Glutamatergic neuron (in vitro differentiated cells): Measurements from ENCODE around the gene AUTS2. TPM values are rescaled to one million over a fixed set of nuclear protein-coding genes. Genes with fewer than 3 reads are reported as not detected.
A peak's percentile ranks its signal among the peaks of the same experiment; 100 is the strongest.

Experiments
- DNase-seq: peaks from one replicate; pipeline ENCODE4 v3.0.0; 2022
- H3K27ac Mint-ChIP-seq: one replicate; pipeline ENCODE4 v1.8.0; 2020; ENCODE audit warnings: mild to moderate bottlenecking, mixed read lengths, inconsistent platforms; ENCODE audit not compliant: unreplicated experiment
- H3K27me3 Mint-ChIP-seq: one replicate; pipeline ENCODE4 v1.8.0; 2020; ENCODE audit warnings: mild to moderate bottlenecking, moderate library complexity, mixed read lengths, inconsistent platforms; ENCODE audit not compliant: unreplicated experiment
- H3K36me3 Mint-ChIP-seq: one replicate; pipeline ENCODE4 v1.8.0; 2020; ENCODE audit warnings: mild to moderate bottlenecking, mixed read lengths, inconsistent platforms; ENCODE audit not compliant: unreplicated experiment
- H3K4me1 Mint-ChIP-seq: one replicate; pipeline ENCODE4 v1.8.0; 2020; ENCODE audit warnings: mild to moderate bottlenecking, low read depth, mixed read lengths, inconsistent platforms; ENCODE audit not compliant: unreplicated experiment
- H3K4me3 Mint-ChIP-seq: one replicate; pipeline ENCODE4 v1.8.0; 2020; ENCODE audit warnings: mild to moderate bottlenecking, mixed read lengths, inconsistent platforms; ENCODE audit not compliant: unreplicated experiment
- H3K9me3 Mint-ChIP-seq: one replicate; pipeline ENCODE4 v1.8.0; 2020; ENCODE audit warnings: mild to moderate bottlenecking, moderate library complexity, mixed read lengths, inconsistent platforms; ENCODE audit not compliant: unreplicated experiment
- CTCF ChIP-seq: fragments of 200-600 bp; sonication (generic); IDR thresholded peaks from one replicate; pipeline ENCODE4 v1.5.0; 2021; ENCODE audit not compliant: partially characterized antibody, unreplicated experiment
- total RNA-seq: library from RNA; stranded (reverse); fragmentation: NEBNext Ultra II Directional; extraction: Animal tissue kit (Norgen Biotek cat#: 25700); gene quantifications from one replicate; pipeline ENCODE4 v1.2.1, GENCODE V29; 2021; ENCODE audit not compliant: unreplicated experiment

Gene AUTS2
- total RNA-seq, 1 donor from 2014 or later: 300 TPM

- Mint-ChIP-seq H3K4me1 (peaks cover 45% of the 10 kb centered on the region), H3K9me3 (peaks cover 4% of the 10 kb centered on the region), H3K36me3 (no peaks in the 10 kb centered on the region), H3K4me3 (no peak overlapping the region), H3K27ac (no peak overlapping the region), H3K27me3 (no peaks in the 10 kb centered on the region)
- no peak for TF ChIP-seq CTCF
- no peak for DNase-seq
Measured at GRCh38 chr7:69613846-69614245, 15.6 kb downstream of the AUTS2 start.

GRCh38 chr7:69615685-69616084 lies 17.4 kb downstream of the AUTS2 start:
- no peaks in the 10 kb centered on the region for H3K36me3 Mint-ChIP-seq
- H3K4me3 Mint-ChIP-seq: no peak overlapping the region
- DNase-seq: no peak
- TF ChIP-seq CTCF: no peak
- peaks cover 4% of the 10 kb centered on the region for H3K9me3 Mint-ChIP-seq
- no peak overlapping the region for H3K27ac Mint-ChIP-seq
- H3K27me3 Mint-ChIP-seq: no peaks in the 10 kb centered on the region
- peaks cover 48% of the 10 kb centered on the region for H3K4me1 Mint-ChIP-seq

GRCh38 chr7:69617364-69617763 lies 19.1 kb downstream of the AUTS2 start:
- TF ChIP-seq CTCF: no peak
- no peak overlapping the region for H3K4me3 Mint-ChIP-seq
- H3K9me3 Mint-ChIP-seq: peaks cover 4% of the 10 kb centered on the region
- H3K36me3 Mint-ChIP-seq: no peaks in the 10 kb centered on the region
- peaks cover 60% of the 10 kb centered on the region for H3K4me1 Mint-ChIP-seq
- DNase-seq: no peak
- no peaks in the 10 kb centered on the region for H3K27me3 Mint-ChIP-seq
- no peak overlapping the region for H3K27ac Mint-ChIP-seq

GRCh38 chr7:69619054-69619453 lies 20.8 kb downstream of the AUTS2 start:
- no peaks in the 10 kb centered on the region for H3K27me3 Mint-ChIP-seq
- H3K4me1 Mint-ChIP-seq: peaks cover 61% of the 10 kb centered on the region
- no peak overlapping the region for H3K4me3 Mint-ChIP-seq

GRCh38 chr7:69619635-69620034 lies 21.4 kb downstream of the AUTS2 start:
- peaks cover 7% of the 10 kb centered on the region for H3K9me3 Mint-ChIP-seq
- peak overlapping the region; percentile 10 for H3K4me3 Mint-ChIP-seq
- no peak for DNase-seq
- H3K27ac Mint-ChIP-seq: no peak overlapping the region
- TF ChIP-seq CTCF: no peak
- no peaks in the 10 kb centered on the region for H3K36me3 Mint-ChIP-seq
- peaks cover 6% of the 10 kb centered on the region for H3K27me3 Mint-ChIP-seq
- H3K4me1 Mint-ChIP-seq: peaks cover 66% of the 10 kb centered on the region

More at GRCh38 chr7:69619054-69619453, 20.8 kb downstream of the AUTS2 start:
- no peak for TF ChIP-seq CTCF
- peaks cover 1% of the 10 kb centered on the region for H3K9me3 Mint-ChIP-seq
- DNase-seq: no peak
- no peaks in the 10 kb centered on the region for H3K36me3 Mint-ChIP-seq
- no peak overlapping the region for H3K27ac Mint-ChIP-seq
